ENCODE results near the gene TMEM184B.

Gene TMEM184B

DNA sequence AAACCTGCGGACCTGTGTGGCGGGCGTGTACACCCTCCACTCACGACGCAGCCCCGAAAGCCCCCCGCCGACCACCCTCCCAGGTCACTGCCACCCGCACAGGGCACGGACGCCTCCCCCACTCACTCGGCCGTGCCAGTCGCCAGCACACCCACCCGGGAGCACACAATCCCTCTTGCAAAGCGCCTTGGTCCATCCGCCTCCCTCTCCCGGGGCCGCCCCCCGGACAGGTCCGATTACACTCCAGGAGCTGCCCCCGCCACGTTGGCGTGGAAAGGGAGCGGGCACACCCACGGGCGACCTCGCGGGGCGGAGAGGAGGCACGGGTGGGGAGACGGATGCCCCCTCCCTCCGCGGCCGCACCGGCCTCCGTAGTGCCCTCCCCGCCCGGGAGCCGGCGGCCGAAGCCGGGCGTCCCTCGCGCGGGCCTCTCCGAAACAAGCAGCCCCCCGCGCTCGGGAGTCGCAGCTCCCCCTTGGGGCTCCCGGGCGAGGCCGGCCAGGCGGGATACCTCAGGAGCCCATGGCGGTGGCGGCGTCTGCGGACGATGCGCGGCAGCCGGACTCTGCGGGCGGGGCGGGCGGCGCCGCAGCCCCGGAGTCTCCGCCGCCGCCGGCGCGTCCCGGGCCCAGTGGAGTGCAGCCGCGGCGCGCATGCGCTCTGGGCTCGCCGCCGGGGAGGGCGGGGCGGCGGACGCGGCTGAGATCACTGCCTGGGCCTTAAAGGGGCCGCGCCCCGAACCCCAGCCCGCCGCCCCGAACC, at the start of gene TMEM184B:
Gene TMEM184B, minus strand, starts transcription at position 638 of the 762 bp plus-strand sequence. CDS start 25,049 bp downstream, outside the sequence.
- Histone ChIP-seq H3K4me1 (ENCODE audit: control insufficient read depth, low read length) (peaks cover 25% of the 10 kb centered on the region), H3K27ac (ENCODE audit: low read depth, low read length) (no peak within 1 kb of the TSS), H3K79me2 (ENCODE audit: control insufficient read depth, low read length) (peaks cover 12% of the 10 kb centered on the region), H3K9me2 (replicated peaks; ENCODE audit: control insufficient read depth, low read length) (no peaks in the 10 kb centered on the region), H3F3A (ENCODE audit: control insufficient read depth, insufficient read depth) (no peaks in the 10 kb centered on the region), H3K36me3 (ENCODE audit: control insufficient read depth, low read length) (no peaks in the 10 kb centered on the region), H3K4me2 (ENCODE audit: low read length) (peak within 1 kb of the TSS; percentile 79), H4K20me1 (ENCODE audit: control insufficient read depth, insufficient read depth, low read depth, low read length) (peaks cover 6% of the 10 kb centered on the region; the same call in 1 of the 2 replicates), H3K4me3 (ENCODE audit: low read length) (peak within 1 kb of the TSS; percentile 94), H3K9me3 (ENCODE audit: control insufficient read depth, insufficient read depth, low read length) (no peaks in the 10 kb centered on the region), H3K27me3 (ENCODE audit: control insufficient read depth, low read length) (peaks cover 7% of the 10 kb centered on the region)
- TF ChIP-seq CTCF (IDR thresholded peaks at IDR 0.05; ENCODE audit: low read depth, low read length, poor library complexity, severe bottlenecking) (no peak), EZH2phosphoT487 (IDR thresholded peaks at IDR 0.05; ENCODE audit: borderline replicate concordance, low read length) (no peak)

DNA sequence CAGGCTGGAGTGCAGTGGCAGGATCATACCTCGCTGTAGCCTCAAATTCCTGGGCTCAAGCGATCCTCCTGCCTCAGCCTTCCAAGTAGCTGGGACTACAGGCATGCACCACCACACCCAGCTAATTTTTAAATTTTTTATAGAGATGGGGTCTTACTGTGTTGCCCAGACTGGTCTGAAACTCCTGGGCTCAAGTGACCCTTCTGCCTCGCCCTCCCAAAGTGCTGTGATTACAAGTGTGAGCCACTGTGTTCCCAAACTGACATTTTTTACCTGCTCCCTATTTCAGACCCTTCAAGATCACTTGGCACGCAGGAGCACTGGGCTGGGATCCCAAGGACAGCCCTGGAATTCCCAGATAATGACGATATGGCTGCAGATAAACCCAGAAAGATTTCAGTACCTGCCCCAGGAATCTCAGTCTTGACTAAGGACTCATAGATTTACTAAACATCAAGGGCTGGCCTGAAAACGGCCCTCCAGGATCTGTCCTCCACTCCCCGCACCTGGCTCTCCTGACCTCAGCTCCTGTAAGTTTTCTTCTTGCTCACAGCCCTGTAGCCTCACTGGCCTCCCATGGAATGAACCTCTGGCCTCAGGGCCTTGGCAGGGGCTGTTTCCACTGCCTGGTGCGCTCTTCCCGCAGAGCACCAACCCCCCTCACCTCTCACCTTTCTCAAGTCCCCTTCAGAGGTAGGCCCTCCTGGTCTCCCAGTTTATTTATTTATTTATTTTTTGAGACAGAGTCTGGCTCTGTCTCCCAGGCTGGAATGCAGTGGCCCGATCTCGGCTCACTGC, 48.0 kb upstream of the TMEM184B start:
- Histone ChIP-seq H3K79me2 (ENCODE audit: control insufficient read depth, low read length) (peaks cover 20% of the 10 kb centered on the region), H3K27me3 (ENCODE audit: control insufficient read depth, low read length) (no peaks in the 10 kb centered on the region), H3K4me1 (ENCODE audit: control insufficient read depth, low read length) (peaks cover 15% of the 10 kb centered on the region), H3K4me3 (ENCODE audit: low read length) (no peak overlapping the region), H3K9me3 (ENCODE audit: control insufficient read depth, insufficient read depth, low read length) (no peaks in the 10 kb centered on the region), H3K27ac (ENCODE audit: low read depth, low read length) (no peak overlapping the region), H4K20me1 (ENCODE audit: control insufficient read depth, insufficient read depth, low read depth, low read length) (peaks cover under 1% of the 10 kb centered on the region; the same call in 1 of the 2 replicates), H3K9me2 (replicated peaks; ENCODE audit: control insufficient read depth, low read length) (no peaks in the 10 kb centered on the region), H3F3A (ENCODE audit: control insufficient read depth, insufficient read depth) (no peaks in the 10 kb centered on the region), H3K36me3 (ENCODE audit: control insufficient read depth, low read length) (peaks cover 8% of the 10 kb centered on the region; the same call in 1 of the 2 replicates), H3K4me2 (ENCODE audit: low read length) (no peak overlapping the region)
- TF ChIP-seq EZH2phosphoT487 (IDR thresholded peaks at IDR 0.05; ENCODE audit: borderline replicate concordance, low read length) (no peak), CTCF (IDR thresholded peaks at IDR 0.05; ENCODE audit: low read depth, low read length, poor library complexity, severe bottlenecking) (no peak)

DNA sequence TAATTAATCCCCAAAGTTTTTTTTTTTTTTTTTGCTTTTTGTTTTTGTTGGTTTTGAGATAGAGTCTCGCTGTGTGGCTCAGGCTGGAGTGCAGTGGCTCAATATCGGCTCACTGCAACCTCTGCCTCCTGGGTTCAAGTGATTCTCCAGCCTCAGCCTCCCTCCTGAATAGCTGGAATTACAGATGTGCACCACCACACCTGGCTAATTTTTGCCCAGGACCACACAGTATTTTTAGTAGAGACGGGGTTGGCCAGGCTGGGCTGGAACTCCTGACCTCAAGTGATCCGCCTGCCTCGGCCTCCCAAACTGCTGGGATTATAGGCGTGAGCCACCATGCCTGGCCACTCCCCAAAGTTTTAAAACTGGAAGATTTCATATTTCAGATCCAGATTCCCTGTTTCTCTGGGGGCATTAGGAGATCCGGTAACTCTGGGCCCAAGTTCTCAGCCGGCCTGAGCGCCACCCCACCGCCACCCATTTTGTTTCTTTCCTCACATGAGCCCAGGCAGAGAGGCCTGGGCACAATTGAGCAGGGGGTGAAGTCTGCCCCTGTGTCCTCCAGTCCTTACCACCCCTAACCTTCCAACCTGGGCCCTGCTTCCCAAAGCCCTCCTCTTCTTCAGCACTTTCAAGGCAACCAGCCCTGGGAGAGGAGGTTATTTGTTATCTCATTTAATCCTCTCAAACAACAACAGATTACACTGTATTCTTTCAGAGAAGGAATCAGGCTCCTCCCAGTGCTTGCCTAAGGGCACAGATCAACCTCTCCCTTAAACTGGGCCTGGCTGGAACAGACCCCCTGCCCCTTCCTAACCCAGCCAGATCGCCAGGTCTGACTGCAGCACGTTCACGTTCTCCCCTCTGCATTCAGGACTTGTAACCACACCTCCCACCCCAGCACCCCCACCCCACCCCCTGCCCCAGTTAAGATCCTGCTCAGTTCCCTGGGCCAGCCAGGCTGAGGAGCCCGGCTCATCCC, 46.3 kb upstream of the TMEM184B start:
- no peaks in the 10 kb centered on the region for H3K9me2 ChIP-seq (replicated peaks; ENCODE audit: control insufficient read depth, low read length)
- H3K27ac ChIP-seq (ENCODE audit: low read depth, low read length) = no peak overlapping the region
- no peak for TF ChIP-seq CTCF (IDR thresholded peaks at IDR 0.05; ENCODE audit: low read depth, low read length, poor library complexity, severe bottlenecking)
- TF ChIP-seq EZH2phosphoT487 (IDR thresholded peaks at IDR 0.05; ENCODE audit: borderline replicate concordance, low read length) = no peak
- no peaks in the 10 kb centered on the region for H3K9me3 ChIP-seq (ENCODE audit: control insufficient read depth, insufficient read depth, low read length)
- peaks cover 32% of the 10 kb centered on the region for H3K4me1 ChIP-seq (ENCODE audit: control insufficient read depth, low read length)
- no peak overlapping the region for H3K4me3 ChIP-seq (ENCODE audit: low read length)
- H3F3A ChIP-seq (ENCODE audit: control insufficient read depth, insufficient read depth) = no peaks in the 10 kb centered on the region
- peaks cover 13% of the 10 kb centered on the region for H4K20me1 ChIP-seq (ENCODE audit: control insufficient read depth, insufficient read depth, low read depth, low read length)
- H3K4me2 ChIP-seq (ENCODE audit: low read length) = no peak overlapping the region
- H3K79me2 ChIP-seq (ENCODE audit: control insufficient read depth, low read length) = peaks cover 37% of the 10 kb centered on the region
- peaks cover 19% of the 10 kb centered on the region for H3K36me3 ChIP-seq (ENCODE audit: control insufficient read depth, low read length)
- H3K27me3 ChIP-seq (ENCODE audit: control insufficient read depth, low read length) = no peaks in the 10 kb centered on the region
